SU-DHL-6 (cell line): Measurements from ENCODE around the gene FRK.

ENCODE experiments used
- CTCF ChIP-seq: fragments of 200-600 bp; sonication (generic); IDR thresholded peaks from one replicate; pipeline ENCODE4 v1.5.1; 2017; ENCODE audit warnings: antibody characterized with exemption, mild to moderate bottlenecking, low read length, moderate library complexity; ENCODE audit not compliant: insufficient read depth, poor library complexity, severe bottlenecking
- EZH2phosphoT487 ChIP-seq: fragments of 200-600 bp; sonication (generic), shearing (Covaris generic); conservative IDR thresholded peaks from 2 replicates; pipeline ENCODE4 v1.6.1; 2018; ENCODE audit warnings: mild to moderate bottlenecking, antibody characterized with exemption, low read length, moderate library complexity, mixed read lengths

GRCh38 chr6:116010386-116010785 lies 50.3 kb downstream of the FRK start:
- TF ChIP-seq CTCF (no peak), EZH2phosphoT487 (no peak)
